Coronary artery (tissue), 2 donors: ENCODE data around the gene PBX4.

Experiments used
- DNase-seq: peaks from one replicate; pipeline ENCODE4 v3.0.0-alpha.2; 2017; ENCODE audit warnings: low spot score
- H3K27ac ChIP-seq, 2 donors: fragments of 200-600 bp; sonication (generic); one replicate each; pipeline ENCODE4 v1.5.1; 2016 to 2019
- H3K4me3 ChIP-seq: fragments of 200-600 bp; sonication (generic); 2 replicates; pipeline ENCODE4 v1.5.1; 2016; ENCODE audit warnings: mild to moderate bottlenecking, moderate library complexity
- CTCF ChIP-seq: fragments of 200-600 bp; sonication (generic); IDR thresholded peaks from one replicate; pipeline ENCODE4 v1.5.1; 2019; ENCODE audit warnings: antibody characterized with exemption

PBX4 gene

DNA sequence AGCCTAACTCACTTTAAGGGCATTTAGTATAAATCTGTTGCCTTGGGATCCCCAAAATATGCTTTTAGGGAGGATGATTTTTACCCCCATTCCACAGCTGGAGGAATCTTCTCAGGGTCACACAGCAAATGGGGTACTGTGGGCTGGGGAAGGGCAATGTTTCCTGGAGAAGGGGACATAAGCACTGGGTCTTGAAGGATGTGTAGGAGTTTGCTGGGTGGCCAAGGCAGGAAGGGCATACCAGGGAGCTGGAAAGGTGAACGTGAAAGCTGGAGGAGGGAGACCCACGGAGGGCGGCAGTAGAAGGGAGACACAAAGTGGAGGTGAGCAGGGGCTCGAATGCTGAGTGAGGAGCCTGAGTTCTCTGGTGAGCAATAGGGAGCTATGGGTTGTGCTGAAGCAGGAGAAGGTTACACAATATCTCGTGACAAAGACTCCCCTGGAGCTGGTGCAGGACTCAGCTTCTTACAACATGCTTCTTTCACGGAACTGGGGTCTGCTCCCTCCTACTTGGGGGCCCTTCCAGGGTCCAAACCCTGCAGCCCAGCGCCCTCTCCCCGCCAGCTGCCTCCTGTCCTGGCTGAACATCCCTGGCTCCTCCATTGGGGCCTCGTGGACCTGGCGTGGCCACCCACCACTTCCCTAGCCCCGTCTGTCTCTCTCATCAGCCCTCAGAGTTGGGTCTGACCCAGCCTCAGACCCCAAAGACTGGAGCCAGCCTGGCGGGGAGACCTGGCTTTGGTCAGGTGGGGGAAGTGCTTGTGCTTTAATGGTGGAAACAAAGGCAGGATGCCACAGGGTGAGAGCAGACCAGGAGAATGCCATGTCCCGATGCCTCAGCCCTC is 69.3 kb downstream of the PBX4 start:
- H3K27ac ChIP-seq = no peak overlapping the region
- H3K4me3 ChIP-seq = no peak overlapping the region
- DNase-seq = no peak
- no peak for TF ChIP-seq CTCF

- DNase-seq = no peak
- Histone ChIP-seq H3K27ac (no peak overlapping the region), H3K4me3 (no peak overlapping the region)
- TF ChIP-seq CTCF = no peak
These were observed 70.7 kb downstream of the PBX4 start for GRCh38 chr19:19547674-19548336.

DNA sequence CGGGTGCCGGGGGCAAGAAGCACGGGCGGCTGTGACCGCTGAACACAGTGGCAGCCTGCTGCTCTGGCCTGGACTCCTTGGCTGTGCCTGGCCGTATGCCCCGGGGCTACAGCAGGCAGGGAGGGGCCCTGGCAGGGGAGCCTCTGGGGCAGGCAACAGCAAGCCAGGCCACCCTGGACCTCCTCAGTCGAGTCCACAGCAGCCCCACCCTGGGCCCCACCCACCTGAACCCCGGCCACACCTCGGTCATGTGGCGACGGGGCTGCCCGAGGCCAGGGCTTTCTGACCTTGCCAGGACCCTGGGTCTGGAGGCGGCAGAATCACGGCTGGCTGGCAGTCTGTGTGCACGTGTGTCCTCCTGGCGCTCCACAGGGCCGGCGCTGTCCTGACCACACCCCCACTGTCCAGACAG is 71.7 kb downstream of the PBX4 start:
- no peak overlapping the region for H3K4me3 ChIP-seq
- no peak for TF ChIP-seq CTCF
- H3K27ac ChIP-seq = no peak overlapping the region
- DNase-seq = no peak

- Histone ChIP-seq H3K27ac (no peak overlapping the region), H3K4me3 (no peak overlapping the region)
- TF ChIP-seq CTCF = no peak
- DNase-seq = no peak
These were observed 72.8 kb downstream of the PBX4 start for GRCh38 chr19:19545707-19546106.

DNA sequence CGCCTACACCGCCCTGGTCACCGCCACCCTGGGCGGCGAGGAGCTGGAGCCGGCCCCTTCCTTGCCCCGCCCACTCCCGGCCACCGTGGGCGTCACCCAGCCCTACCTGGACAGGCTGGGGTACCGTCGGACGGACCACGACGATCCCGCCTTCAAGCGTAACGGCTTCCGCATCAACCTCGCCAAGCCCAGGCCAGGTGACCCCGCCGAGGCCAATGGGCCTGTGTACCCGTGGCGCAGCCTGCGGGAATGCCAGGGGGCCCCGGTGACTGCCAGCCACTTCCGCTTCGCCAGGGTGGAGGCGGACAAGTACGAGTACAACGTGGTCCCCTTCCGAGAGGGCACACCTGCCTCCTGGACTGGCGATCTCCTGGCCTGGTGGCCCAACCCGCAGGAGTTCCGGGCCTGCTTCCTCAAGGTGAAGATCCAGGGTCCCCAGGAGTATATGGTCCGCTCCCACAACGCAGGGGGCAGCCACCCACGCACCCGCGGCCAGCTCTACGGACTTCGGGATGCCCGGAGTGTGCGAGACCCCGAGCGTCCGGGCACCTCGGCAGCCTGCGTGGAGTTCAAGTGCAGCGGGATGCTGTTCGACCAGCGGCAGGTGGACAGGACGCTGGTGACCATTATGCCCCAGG is 73.4 kb downstream of the PBX4 start:
- no peak for DNase-seq
- no peak for TF ChIP-seq CTCF
- no peak overlapping the region for H3K27ac ChIP-seq
- H3K4me3 ChIP-seq = no peak overlapping the region

DNA sequence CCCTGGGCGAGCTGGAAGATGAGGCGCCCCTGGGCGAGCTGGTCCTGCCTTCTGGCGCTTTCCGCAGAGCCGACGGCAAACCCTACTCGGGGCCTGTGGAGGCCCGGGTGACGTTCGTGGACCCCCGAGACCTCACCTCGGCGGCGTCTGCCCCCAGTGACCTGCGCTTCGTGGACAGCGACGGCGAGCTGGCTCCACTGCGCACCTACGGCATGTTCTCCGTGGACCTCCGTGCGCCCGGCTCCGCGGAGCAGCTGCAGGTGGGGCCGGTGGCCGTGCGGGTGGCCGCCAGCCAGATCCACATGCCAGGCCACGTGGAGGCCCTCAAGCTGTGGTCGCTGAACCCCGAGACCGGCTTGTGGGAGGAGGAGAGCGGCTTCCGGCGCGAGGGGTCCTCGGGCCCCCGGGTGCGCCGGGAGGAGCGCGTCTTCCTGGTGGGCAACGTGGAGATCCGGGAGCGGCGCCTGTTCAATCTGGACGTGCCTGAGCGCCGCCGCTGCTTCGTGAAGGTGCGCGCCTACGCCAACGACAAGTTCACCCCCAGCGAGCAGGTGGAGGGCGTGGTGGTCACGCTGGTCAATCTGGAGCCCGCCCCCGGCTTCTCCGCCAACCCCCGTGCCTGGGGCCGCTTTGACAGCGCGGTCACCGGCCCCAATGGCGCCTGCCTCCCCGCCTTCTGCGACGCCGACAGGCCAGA is 74.1 kb downstream of the PBX4 start:
- no peak for DNase-seq
- H3K27ac ChIP-seq = no peak overlapping the region
- TF ChIP-seq CTCF = no peak
- H3K4me3 ChIP-seq = no peak overlapping the region
